GM12878 (cell line): ENCODE results near the gene PRKG1.

Experiments
- NFYB ChIP-seq: IDR thresholded peaks from 2 replicates; pipeline ENCODE4 v1.6.1; 2011; ENCODE audit warnings: low read depth, mild to moderate bottlenecking, low read length, improper control_type of control experiment, moderate library complexity; ENCODE audit not compliant: insufficient read depth
- TCF12 ChIP-seq: IDR thresholded peaks from 2 replicates; pipeline ENCODE4 v1.6.1; 2011; ENCODE audit warnings: low read depth, mild to moderate bottlenecking, low read length
- TF ChIP-seq, protein P1 (sequence below), 3 experiments: IDR thresholded peaks in 2 of 3; conservative IDR thresholded peaks in 1 of 3; 2 replicates each; pipeline ENCODE4 v1.5.1; 2011; ENCODE audit warnings: low read depth in 3 of 3, low read length in 3 of 3, mild to moderate bottlenecking in 3 of 3, control low read depth in 2 of 3, moderate library complexity in 2 of 3, inconsistent platforms in 1 of 3, mixed read lengths in 1 of 3; ENCODE audit not compliant: control insufficient read depth in 2 of 3, insufficient read depth in 1 of 3; ENCODE audit errors: extremely low read depth in 1 of 3

DNA sequence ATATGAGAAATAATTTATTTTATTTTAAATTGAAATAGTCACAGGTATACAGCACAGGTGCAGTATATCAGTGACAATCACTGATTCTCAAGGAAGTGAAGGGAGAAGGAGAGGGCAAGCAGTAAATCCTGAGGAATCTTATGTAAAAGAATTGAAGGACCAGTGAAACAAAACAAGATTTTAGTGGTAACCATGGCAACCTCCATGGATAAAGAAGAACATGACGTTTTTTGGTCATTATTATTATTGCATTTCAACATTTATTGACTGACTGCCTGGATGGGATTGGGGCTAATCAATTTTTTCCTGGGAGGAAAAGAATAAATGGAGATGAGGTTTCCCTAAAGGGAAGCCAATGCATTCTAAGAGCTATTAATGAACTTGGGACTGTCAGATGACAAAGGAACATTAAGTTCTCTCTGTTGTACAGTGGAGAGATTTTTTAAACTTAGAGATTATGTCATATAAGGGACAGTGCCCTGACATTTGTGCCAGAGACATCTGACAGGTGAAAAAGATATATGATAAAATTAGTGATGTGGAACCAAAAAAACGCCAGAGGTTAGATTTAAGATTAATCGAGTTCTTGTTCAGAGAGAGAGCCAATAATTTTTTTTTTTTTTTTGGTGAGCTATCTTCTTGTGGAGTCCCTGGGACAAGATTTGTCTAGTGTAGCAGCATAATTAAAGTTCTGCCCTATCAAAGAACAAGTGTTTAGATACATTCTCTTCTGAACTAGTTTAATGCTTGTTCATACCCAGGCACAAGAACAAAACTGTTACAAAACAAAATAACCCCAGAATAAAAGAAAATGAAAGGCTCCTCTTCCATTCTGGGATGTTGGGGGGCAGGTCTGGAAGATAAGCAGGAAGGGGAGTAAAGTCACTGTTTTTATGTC, 345.2 kb downstream of the PRKG1 start:
- TF ChIP-seq TCF12, result no peak
- TF ChIP-seq, protein P1, sequence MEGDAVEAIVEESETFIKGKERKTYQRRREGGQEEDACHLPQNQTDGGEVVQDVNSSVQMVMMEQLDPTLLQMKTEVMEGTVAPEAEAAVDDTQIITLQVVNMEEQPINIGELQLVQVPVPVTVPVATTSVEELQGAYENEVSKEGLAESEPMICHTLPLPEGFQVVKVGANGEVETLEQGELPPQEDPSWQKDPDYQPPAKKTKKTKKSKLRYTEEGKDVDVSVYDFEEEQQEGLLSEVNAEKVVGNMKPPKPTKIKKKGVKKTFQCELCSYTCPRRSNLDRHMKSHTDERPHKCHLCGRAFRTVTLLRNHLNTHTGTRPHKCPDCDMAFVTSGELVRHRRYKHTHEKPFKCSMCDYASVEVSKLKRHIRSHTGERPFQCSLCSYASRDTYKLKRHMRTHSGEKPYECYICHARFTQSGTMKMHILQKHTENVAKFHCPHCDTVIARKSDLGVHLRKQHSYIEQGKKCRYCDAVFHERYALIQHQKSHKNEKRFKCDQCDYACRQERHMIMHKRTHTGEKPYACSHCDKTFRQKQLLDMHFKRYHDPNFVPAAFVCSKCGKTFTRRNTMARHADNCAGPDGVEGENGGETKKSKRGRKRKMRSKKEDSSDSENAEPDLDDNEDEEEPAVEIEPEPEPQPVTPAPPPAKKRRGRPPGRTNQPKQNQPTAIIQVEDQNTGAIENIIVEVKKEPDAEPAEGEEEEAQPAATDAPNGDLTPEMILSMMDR (IDR thresholded peaks at IDR 0.05 in 2 of 3, conservative IDR thresholded peaks at IDR 0.05 in 1 of 3; ENCODE audit: control insufficient read depth in 2 of 3, extremely low read depth in 1 of 3, insufficient read depth in 1 of 3, low read depth in 3 of 3, low read length in 3 of 3), result no peak
- TF ChIP-seq NFYB, result no peak
